DND-41 (cell line): ENCODE data around the gene TJP2.

ENCODE experiments used
- ATAC-seq: fragments of 200-7000 bp; cut with Tn5 transposase; 3 replicates; pipeline ENCODE4 v1.9.1; 2021; ENCODE audit warnings: low read depth; ENCODE audit not compliant: insufficient read depth
- DNase-seq: peaks from one replicate; pipeline ENCODE4 v3.0.0-alpha.2; 2020
- H2AFZ ChIP-seq: 2 replicates; pipeline ENCODE4 v1.6.0; 2012; ENCODE audit warnings: low read depth, low read length
- H3K27ac ChIP-seq: 2 replicates; pipeline ENCODE4 v1.5.1; 2012; ENCODE audit warnings: low read length, inconsistent platforms
- H3K27me3 ChIP-seq: fragments of 200-600 bp; sonication (generic); 2 replicates; pipeline ENCODE4 v1.6.0; 2012; ENCODE audit warnings: low read length, mild to moderate bottlenecking, inconsistent platforms; ENCODE audit not compliant: insufficient read depth, poor library complexity
- H3K36me3 ChIP-seq: 2 replicates; pipeline ENCODE4 v1.5.1; 2012; ENCODE audit warnings: low read length, inconsistent platforms; ENCODE audit not compliant: insufficient read depth
- H3K4me1 ChIP-seq: 2 replicates; pipeline ENCODE4 v1.5.1; 2012; ENCODE audit warnings: mild to moderate bottlenecking, low read length; ENCODE audit not compliant: insufficient read depth
- H3K4me2 ChIP-seq: 2 replicates; pipeline ENCODE4 v1.6.0; 2012; ENCODE audit warnings: mild to moderate bottlenecking, moderate library complexity, low read length, inconsistent platforms; ENCODE audit not compliant: insufficient read depth
- H3K4me3 ChIP-seq, 2 experiments: fragments of 200-600 bp in 1 of 2; shearing (Covaris generic) in 1 of 2; 2 replicates each; pipeline ENCODE4 v1.5.1; 2012 to 2016; ENCODE audit warnings: inconsistent platforms in 2 of 2, low read length in 2 of 2, mild to moderate bottlenecking in 2 of 2, low read depth in 1 of 2, moderate library complexity in 1 of 2
- H3K79me2 ChIP-seq: 2 replicates; pipeline ENCODE4 v1.6.0; 2012; ENCODE audit warnings: low read length, inconsistent platforms; ENCODE audit not compliant: insufficient read depth
- H3K9ac ChIP-seq: 2 replicates; pipeline ENCODE4 v1.6.0; 2012; ENCODE audit warnings: low read depth, mild to moderate bottlenecking, inconsistent platforms, low read length, moderate library complexity
- H3K9me3 ChIP-seq: 2 replicates; pipeline ENCODE4 v1.5.1; 2012; ENCODE audit warnings: low read length, moderate library complexity, mild to moderate bottlenecking, inconsistent platforms; ENCODE audit not compliant: insufficient read depth, severe bottlenecking
- H4K20me1 ChIP-seq: 2 replicates; pipeline ENCODE4 v1.6.0; 2012; ENCODE audit warnings: low read length; ENCODE audit not compliant: insufficient read depth
- EZH2 ChIP-seq: IDR thresholded peaks from 3 replicates; pipeline ENCODE4 v1.6.1; 2012; ENCODE audit warnings: borderline replicate concordance, low read depth, mild to moderate bottlenecking, moderate library complexity, low read length, inconsistent platforms; ENCODE audit not compliant: severe bottlenecking
- TF ChIP-seq, protein P1 (sequence below): IDR thresholded peaks from 2 replicates; pipeline ENCODE4 v1.5.1; 2012; ENCODE audit warnings: borderline replicate concordance, low read length, moderate library complexity, mild to moderate bottlenecking; ENCODE audit not compliant: poor library complexity, severe bottlenecking; ENCODE audit errors: extremely low read depth

TJP2 gene

GRCh38 chr9:69214939-69215338 lies 40.9 kb downstream of the TJP2 start:
- no peak for DNase-seq
- Histone ChIP-seq H3K36me3 (no peaks in the 10 kb centered on the region; the same call in 1 of the 2 replicates), H4K20me1 (no peaks in the 10 kb centered on the region), H3K9ac (no peak overlapping the region), H3K9me3 (no peaks in the 10 kb centered on the region), H2AFZ (no peak overlapping the region), H3K4me1 (no peaks in the 10 kb centered on the region), H3K79me2 (no peaks in the 10 kb centered on the region), H3K27ac (no peak overlapping the region), H3K4me3 (no peak overlapping the region), H3K27me3 (no peaks in the 10 kb centered on the region), H3K4me2 (no peak overlapping the region)
- no peak for ATAC-seq
- TF ChIP-seq EZH2 = no peak
- TF ChIP-seq, protein P1, sequence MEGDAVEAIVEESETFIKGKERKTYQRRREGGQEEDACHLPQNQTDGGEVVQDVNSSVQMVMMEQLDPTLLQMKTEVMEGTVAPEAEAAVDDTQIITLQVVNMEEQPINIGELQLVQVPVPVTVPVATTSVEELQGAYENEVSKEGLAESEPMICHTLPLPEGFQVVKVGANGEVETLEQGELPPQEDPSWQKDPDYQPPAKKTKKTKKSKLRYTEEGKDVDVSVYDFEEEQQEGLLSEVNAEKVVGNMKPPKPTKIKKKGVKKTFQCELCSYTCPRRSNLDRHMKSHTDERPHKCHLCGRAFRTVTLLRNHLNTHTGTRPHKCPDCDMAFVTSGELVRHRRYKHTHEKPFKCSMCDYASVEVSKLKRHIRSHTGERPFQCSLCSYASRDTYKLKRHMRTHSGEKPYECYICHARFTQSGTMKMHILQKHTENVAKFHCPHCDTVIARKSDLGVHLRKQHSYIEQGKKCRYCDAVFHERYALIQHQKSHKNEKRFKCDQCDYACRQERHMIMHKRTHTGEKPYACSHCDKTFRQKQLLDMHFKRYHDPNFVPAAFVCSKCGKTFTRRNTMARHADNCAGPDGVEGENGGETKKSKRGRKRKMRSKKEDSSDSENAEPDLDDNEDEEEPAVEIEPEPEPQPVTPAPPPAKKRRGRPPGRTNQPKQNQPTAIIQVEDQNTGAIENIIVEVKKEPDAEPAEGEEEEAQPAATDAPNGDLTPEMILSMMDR = no peak

DNA sequence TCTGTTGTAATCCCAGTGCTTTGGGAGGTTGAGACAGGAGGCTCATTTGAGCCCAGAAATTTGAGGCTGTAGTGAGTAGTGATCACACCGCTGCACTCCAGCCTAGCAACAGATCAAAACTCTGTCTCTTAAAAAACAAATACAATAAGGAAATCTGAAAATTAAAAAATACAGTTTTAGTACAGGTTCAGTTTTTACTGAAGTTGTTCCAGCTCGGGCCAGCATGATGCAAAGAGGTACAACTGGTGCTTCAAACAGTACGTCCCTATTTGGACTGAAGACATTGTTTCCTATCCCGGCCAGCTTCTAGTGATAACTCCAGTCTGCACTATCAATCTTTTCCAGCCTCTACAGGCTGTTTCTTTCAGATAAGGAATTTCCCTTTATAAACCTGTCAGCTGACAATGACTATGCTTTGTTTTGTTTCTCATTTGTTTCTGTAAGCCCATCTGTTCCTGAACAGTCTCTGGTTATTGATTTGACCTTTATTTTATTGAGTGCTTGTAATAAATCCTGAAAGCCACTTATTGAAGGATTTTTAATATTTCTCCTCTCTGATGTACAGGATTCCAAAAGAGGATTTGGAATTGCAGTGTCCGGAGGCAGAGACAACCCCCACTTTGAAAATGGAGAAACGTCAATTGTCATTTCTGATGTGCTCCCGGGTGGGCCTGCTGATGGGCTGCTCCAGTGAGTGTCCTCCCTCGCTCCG lies 41.9 kb downstream of the TJP2 start:
- Histone ChIP-seq H3K4me2 (no peak overlapping the region), H3K36me3 (no peaks in the 10 kb centered on the region; the same call in none of the 2 replicates), H3K79me2 (no peaks in the 10 kb centered on the region), H3K9ac (no peak overlapping the region), H3K9me3 (no peaks in the 10 kb centered on the region), H3K4me1 (no peaks in the 10 kb centered on the region), H3K27me3 (no peaks in the 10 kb centered on the region), H3K4me3 (no peak overlapping the region), H2AFZ (no peak overlapping the region), H3K27ac (no peak overlapping the region), H4K20me1 (no peaks in the 10 kb centered on the region)
- DNase-seq = no peak
- no peak for ATAC-seq
- TF ChIP-seq, protein P1 = no peak
- no peak for TF ChIP-seq EZH2

GRCh38 chr9:69218166-69218565 lies 44.1 kb downstream of the TJP2 start:
- Histone ChIP-seq H3K27me3 (no peaks in the 10 kb centered on the region), H2AFZ (no peak overlapping the region), H3K27ac (no peak overlapping the region), H3K79me2 (no peaks in the 10 kb centered on the region), H3K4me2 (no peak overlapping the region), H3K4me1 (no peaks in the 10 kb centered on the region), H3K9ac (no peak overlapping the region), H4K20me1 (no peaks in the 10 kb centered on the region), H3K9me3 (no peaks in the 10 kb centered on the region), H3K36me3 (no peaks in the 10 kb centered on the region; the same call in none of the 2 replicates), H3K4me3 (no peak overlapping the region)
- DNase-seq (no peak), ATAC-seq (no peak)
- TF ChIP-seq, protein P1 = no peak
- TF ChIP-seq EZH2 = no peak
